C1 segment of cervical spinal cord (tissue), 14 donors: ENCODE data around the gene EVI5.

Experiments
- DNase-seq, 14 donors: peaks; one replicate each; lab custom pipeline; 2025; lab: John Stamatoyannopoulos, UW

EVI5 gene

GRCh38 chr1:92784639-92785500 lies at the start of gene EVI5:
Gene EVI5 (minus strand): TSS chr1:92785108. CDS start chr1:92736546, 48,562 bp downstream.
- peak; percentile 66 to 93 (median 87) for DNase-seq

GRCh38 chr1:92834617-92835016 lies 49.7 kb upstream of the EVI5 start:
- no peak for DNase-seq

GRCh38 chr1:92833840-92834239 lies 48.9 kb upstream of the EVI5 start:
- DNase-seq = no peak

GRCh38 chr1:92832537-92833114 lies 47.7 kb upstream of the EVI5 start:
- DNase-seq = peak in 1 of 14 donors; percentile 41

- peak; percentile 73 to 99 (median 94) for DNase-seq
Observed at GRCh38 chr1:92831762-92832536, 47.0 kb upstream of the EVI5 start, which contains the start of gene RPL5. Gene RPL5 (plus strand): TSS chr1:92832040. CDS start chr1:92832115, 75 bp downstream.

GRCh38 chr1:92831368-92831761 lies 46.5 kb upstream of the EVI5 start:
- peak in 1 of 14 donors; percentile 33 for DNase-seq

GRCh38 chr1:92826792-92827191 lies 41.9 kb upstream of the EVI5 start:
- DNase-seq = no peak

GRCh38 chr1:92822879-92823278 lies 38.0 kb upstream of the EVI5 start:
- no peak for DNase-seq

- no peak for DNase-seq
Observed at GRCh38 chr1:92820551-92820950, 35.6 kb upstream of the EVI5 start.

GRCh38 chr1:92820024-92820423 lies 35.1 kb upstream of the EVI5 start:
- DNase-seq = no peak

GRCh38 chr1:92817986-92818764 lies 33.3 kb upstream of the EVI5 start:
- DNase-seq = no peak

GRCh38 chr1:92817137-92817697 lies 32.3 kb upstream of the EVI5 start:
- DNase-seq = no peak

- DNase-seq = no peak
Observed at GRCh38 chr1:92816732-92817131, 31.8 kb upstream of the EVI5 start.

- no peak for DNase-seq
Observed at GRCh38 chr1:92808381-92808780, 23.5 kb upstream of the EVI5 start.

- DNase-seq = no peak
Observed at GRCh38 chr1:92805216-92805615, 20.3 kb upstream of the EVI5 start.

- DNase-seq = peak in 10 of 14 donors; percentile 2 to 40 (median 12)
Observed at GRCh38 chr1:92804721-92805201, 19.9 kb upstream of the EVI5 start.

GRCh38 chr1:92803140-92803887 lies 18.4 kb upstream of the EVI5 start:
- DNase-seq = no peak

- DNase-seq = no peak
Observed at GRCh38 chr1:92797961-92798360, 13.1 kb upstream of the EVI5 start.

- DNase-seq = no peak
Observed at GRCh38 chr1:92797297-92797696, 12.4 kb upstream of the EVI5 start.

GRCh38 chr1:92795166-92795565 lies 10.3 kb upstream of the EVI5 start:
- DNase-seq = no peak
